GM19351 (cell line): ENCODE results near the gene TPD52L1.
"Not testable (repeated sequence)": the region's sequence is repeated elsewhere in the genome, so short reads cannot be mapped to it uniquely, and the experiment has no call there.

Experiments
- ATAC-seq: cut with Tn5 transposase; IDR thresholded peaks from one replicate; pipeline ENCODE4 v1.9.1; 2021; ENCODE audit warnings: mild to moderate bottlenecking, moderate library complexity; ENCODE audit not compliant: unreplicated experiment

Gene TPD52L1

DNA sequence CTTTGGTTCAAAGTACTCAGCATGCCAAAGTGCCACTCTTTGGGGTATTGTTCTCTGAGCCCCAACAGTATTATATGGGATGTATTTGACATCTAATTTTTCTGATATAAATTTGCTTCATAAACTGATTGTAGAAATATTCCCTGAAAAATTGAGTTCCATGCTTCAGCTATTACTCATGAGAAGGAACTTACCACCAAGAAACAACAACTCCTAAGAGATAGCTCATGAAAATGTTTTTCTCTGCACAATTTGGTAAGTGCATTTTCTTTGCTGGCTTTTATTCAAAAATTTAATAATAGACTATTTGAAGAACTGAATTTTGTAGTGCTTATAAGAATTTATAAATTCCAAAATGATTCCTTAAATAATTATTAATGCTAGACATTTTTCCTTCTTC is 12.8 kb upstream of the TPD52L1 start:
- ATAC-seq = no peak

DNA sequence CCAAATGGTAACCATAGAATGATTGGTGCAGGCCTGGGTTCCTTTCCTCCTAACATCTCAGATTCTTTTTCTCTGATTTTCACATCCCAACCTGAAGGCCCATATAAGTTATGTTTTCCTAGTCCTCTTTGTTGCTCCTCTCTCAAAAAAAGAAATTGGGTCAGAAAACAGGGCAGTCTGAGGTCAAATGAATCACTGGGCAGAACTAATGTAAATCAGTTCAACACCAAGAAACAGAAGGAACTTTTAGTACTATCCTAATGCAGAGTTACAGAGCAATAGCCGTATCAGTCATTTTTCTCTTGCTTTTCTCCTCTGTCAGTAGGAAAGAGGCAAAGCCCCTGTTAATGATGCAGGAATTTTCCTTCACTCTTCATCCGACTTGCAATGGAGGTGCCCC is 11.0 kb upstream of the TPD52L1 start:
- no peak for ATAC-seq

DNA sequence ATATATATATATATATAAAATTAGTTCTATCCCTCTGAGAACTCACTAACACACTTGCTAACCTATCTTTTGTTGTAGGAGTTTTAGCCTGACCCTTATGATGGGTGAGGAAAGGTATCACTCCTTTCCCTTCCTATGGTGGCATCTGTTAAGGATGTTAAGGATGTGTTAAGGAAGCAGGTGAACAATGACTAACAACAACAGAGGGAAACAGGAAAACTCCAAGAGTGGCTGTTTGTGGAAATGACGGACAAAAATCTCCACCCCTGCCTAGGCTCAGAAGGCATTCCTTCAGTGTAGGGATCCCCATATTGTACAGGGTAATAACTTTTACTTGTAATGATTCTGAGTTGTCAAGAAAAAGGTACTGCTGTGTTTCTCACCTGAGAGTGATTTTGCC is 8.8 kb upstream of the TPD52L1 start:
- ATAC-seq = no peak

DNA sequence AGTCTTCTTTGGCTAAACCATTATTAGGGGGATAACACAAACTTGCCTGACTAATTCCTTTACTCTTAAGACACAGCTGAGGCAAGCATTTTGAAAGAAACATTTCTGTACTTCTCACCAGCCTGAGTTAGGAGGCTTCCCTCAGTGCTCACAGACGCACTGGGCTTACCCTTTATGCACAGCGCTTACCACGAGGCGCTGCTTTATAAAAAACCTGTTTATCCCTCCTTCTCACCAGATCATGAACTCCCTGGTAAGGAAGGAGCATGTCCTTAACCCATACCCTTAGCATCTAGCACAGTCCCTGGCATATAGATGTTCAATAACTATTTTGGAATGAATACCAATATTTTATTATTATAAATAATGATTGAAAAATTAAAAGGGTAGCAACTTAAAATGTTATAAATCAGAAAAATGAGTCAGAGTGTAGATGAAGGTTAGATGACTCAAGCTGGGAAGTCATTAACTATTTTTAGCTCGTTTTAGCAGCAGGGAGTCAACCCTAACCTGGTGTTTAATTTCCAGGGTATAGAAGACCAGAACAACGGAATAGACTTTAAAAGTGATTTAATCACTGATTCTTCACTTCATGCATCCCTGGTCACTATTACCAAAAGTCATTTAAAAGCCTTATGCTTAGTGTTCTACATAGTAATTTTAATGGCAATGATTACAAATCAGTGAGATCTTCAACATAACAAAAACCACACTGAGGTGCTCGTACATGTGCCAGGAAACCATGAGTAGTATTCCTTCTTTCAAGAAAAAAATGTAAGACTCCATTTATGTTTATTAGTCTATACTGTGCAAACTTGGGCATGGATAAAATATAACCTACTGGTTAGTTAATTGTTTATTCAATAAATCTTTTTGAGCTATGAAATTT is 4.1 kb upstream of the TPD52L1 start:
- ATAC-seq = no peak

GRCh38 chr6:125151700-125152099 is 1.9 kb upstream of the TPD52L1 start:
- no peak for ATAC-seq

- no peak for ATAC-seq
Observed at GRCh38 chr6:125154118-125154760, 666 bp downstream of the TPD52L1 start.

DNA sequence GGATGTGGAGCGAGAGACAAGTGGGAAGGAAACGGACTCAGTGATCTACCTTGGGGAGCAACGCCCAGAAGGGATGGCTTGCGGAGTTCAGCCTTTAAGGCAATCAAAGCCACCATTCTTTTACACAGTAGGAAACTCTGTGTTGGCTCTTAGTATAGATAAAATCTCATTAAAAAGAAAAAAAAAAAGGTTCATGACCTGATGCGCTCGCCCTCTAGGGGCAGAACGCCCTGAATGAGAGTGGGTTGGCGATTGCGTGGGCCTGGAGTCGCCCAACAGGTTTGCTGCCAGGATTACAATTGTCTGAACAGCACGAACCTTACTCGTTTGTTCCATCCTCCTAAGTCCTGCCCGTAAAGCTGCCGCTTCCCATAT is 1.2 kb downstream of the TPD52L1 start:
- ATAC-seq = no peak

DNA sequence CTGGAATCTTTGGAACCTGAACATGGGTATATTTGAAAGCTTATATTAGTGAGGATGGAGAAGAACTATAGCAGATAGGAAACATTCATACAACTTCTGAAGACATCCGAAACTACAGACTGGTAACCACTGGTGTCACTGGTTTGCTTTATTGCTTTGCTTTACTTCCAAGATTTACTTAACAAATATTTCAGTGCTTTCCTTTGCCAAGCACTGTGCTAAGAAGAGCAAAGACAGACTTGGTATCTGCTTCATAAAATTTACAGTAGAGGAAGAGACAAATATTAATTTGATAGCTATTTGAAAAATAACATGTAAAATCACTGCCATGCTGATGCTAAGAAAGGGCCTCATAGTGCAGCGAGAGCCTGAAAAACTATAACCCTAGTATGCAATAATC is 1.8 kb downstream of the TPD52L1 start:
- no peak for ATAC-seq

GRCh38 chr6:125156496-125156895 is 2.9 kb downstream of the TPD52L1 start:
- no peak for ATAC-seq

DNA sequence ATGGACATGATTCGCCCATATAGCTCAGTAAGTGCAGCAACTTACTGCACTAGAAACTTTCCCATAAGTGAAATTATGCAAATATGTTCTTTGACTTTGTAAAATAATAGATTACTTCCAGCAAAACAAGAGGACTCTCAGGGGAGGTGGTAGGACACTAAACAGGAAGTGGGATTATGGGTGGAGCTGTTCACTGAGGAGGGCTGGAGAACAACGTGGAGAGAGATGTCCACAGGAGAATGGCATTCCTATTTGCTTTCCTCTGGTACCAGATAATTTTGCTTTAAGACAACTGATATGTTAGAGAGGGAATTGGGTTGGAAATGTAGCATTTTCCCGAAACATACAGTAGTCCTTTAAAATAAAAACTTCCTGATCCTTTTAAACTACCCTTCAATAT is 3.7 kb downstream of the TPD52L1 start:
- no peak for ATAC-seq

- ATAC-seq = no peak
Observed at GRCh38 chr6:125157725-125158124, 4.2 kb downstream of the TPD52L1 start.

DNA sequence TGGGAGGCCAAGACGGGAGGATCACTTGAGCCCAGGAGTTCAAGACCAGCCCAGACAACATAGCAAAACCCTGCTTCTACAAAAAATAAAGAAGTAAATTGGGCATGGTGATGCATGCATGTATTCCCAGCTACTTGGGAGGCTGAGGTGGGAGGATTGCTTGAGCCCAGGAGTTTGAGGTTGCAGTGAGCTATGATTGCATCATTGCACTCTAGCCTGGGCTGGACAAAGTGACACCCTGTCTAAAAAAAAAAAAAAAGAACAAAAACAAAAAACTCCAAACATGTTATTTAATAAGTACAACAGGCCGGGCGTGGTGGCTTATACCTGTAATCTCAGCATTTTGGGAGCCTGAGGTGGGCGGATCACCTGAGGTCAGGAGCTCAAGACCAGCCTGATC is 9.8 kb downstream of the TPD52L1 start:
- ATAC-seq = not testable (repeated sequence)

DNA sequence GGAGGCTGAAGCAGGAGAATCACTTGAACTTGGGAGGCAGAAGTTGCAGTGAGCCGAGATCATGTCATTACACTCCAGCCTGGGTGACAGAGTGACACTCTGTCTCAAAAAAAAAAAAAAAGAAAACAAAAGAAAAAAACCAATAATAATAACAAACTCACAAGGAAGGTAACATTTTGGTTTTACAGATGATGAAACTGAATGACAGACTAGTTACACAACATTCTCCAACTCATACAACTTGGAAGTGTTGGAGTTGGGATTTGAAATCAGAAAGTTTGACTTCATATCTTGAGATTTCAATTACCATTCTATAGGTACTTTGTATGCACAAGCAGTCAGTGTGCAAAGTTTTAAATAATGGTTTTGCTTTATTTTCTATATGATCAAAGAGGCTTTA is 10.2 kb downstream of the TPD52L1 start:
- no peak for ATAC-seq

DNA sequence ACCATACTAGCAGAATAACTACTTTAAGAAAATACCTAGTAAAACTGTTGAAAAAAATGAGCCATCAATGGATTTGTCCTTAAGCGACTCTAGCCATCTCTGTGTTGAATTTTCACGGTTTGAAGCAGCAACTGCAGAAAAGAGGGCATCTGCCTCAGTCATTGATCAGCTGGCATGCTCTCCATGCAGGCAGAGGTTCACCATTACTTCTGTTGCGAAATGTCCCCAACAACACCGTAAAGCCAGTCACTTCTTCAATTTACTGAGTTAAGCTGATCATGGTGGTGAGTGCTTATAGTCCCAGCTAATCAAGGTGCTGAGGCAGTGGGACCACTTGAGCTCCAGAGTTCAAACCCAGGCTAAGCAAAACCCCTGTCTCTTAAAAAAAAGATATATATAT is 11.1 kb downstream of the TPD52L1 start:
- ATAC-seq = no peak

GRCh38 chr6:125165256-125165655 is 11.7 kb downstream of the TPD52L1 start:
- ATAC-seq = no peak

DNA sequence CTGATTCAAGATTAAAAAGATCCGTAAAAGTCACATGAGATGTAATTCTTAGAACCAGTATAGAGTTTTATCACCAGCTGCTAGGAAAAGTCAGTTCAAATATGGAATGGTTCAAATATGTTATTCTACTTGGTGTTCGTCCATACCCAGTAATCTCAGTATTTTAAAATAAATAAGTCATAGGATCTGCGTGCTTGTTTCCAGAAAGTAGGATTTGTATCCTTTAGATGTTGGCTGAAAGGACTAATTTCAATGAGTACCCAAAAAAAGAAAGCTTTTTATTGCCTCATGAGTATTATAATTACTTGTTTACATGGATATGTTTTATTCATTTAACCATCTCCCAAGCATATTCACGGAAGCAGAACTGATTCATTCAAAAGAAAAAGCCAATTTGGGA is 12.2 kb downstream of the TPD52L1 start:
- no peak for ATAC-seq

GRCh38 chr6:125166711-125167110 is 13.1 kb downstream of the TPD52L1 start:
- ATAC-seq = no peak

GRCh38 chr6:125167579-125167978 is 14.0 kb downstream of the TPD52L1 start:
- no peak for ATAC-seq

DNA sequence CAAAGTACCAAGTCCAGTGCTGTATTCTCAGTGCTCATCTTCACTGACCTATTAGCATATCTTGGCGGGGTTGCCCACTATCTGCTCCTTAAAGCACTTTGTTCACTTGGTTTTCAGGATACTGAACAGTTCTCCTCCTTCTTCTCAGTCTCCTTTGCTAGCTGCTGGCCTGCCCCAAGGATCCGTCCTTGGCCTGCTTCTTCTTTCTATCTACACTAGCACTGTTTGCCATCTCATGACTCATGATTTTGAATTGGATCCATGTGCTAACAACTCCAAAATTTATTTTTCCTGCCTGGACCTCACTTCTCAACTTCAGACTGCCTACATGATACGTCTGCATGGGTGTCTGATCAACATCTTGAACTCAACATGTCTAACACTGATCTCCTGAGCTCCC is 15.5 kb downstream of the TPD52L1 start:
- no peak for ATAC-seq

DNA sequence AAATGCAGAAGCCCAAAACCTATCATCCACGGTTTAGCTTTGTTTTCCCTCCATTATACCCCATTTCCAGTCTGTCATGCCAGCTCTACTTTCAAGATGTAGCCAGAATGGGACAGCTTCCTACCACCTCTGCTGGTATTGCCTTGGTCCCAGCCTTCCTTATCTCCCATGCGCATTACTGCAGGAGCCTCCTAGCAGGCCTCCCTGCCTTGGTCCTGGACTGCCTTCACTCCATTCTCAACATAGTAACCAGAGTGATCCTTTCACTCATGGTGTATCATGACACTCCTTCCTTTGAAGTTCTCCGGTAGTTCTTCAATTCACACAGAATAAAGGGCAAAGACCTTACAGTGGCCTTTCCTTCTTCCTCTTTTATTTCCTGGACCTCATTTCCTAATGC is 15.9 kb downstream of the TPD52L1 start:
- ATAC-seq = no peak

DNA sequence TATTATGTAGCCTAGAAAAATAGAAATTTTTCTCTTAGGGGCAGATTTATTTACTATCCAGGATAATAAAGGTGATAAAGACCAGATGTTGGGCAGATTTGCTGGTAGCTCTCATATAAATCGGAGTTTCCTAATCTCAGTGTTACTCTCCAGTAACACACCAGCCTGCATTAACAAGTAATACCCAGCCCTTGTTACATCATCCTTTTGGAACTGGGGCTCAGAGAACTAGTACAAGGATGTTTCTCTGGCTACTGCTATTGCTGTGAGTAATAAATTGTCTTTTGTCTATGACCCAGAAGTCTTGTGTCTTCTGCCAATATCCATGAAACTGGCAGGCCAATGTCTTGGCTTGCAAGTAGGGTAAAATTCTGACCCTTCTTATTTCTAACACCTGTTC is 16.8 kb downstream of the TPD52L1 start:
- ATAC-seq = no peak

GRCh38 chr6:125173341-125174095 is 19.9 kb downstream of the TPD52L1 start:
- ATAC-seq = no peak
